GM18520 (cell line): ENCODE data around the gene TMEM259.

Experiments
- ATAC-seq: cut with Tn5 transposase; IDR thresholded peaks from one replicate; pipeline ENCODE4 v1.9.1; 2021; ENCODE audit not compliant: unreplicated experiment

TMEM259 gene

GRCh38 chr19:964116-964520 is 56.8 kb downstream of the TMEM259 start:
- no peak for ATAC-seq

GRCh38 chr19:963486-963951 is 57.4 kb downstream of the TMEM259 start:
- ATAC-seq, result no peak

- ATAC-seq, result no peak
Observed at GRCh38 chr19:962683-963400, 58.1 kb downstream of the TMEM259 start.

- ATAC-seq, result no peak
Observed at GRCh38 chr19:961866-962620, 58.9 kb downstream of the TMEM259 start.

GRCh38 chr19:960601-960938 is 60.4 kb downstream of the TMEM259 start:
- no peak for ATAC-seq

DNA sequence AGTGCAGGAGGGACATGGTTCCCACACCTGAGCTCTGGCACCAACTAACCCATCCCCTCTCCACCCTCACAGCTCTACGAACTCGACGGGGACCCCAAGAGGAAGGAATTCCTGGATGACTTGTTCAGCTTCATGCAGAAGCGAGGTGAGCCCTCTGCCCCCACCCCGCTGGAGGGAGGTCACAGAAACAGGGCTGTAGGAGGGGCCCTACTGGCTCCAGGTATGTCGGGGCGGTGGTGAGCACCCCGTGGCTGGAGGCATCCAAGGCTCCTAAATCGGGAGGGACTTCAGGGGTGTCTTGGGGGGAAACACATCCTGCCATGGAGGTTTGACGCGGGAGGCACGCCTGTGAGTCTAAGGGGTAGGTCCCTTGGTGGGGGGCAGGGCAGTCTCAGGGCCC is 60.9 kb downstream of the TMEM259 start:
- ATAC-seq, result no peak
